ENCODE data around the gene PRKCSH. TPM values are rescaled to one million over a fixed set of nuclear protein-coding genes. Genes with fewer than 3 reads are reported as not detected.
"Not testable (repeated sequence)": the region's sequence is repeated elsewhere in the genome, so short reads cannot be mapped to it uniquely, and the experiment has no call there.

PRKCSH gene, protein sequence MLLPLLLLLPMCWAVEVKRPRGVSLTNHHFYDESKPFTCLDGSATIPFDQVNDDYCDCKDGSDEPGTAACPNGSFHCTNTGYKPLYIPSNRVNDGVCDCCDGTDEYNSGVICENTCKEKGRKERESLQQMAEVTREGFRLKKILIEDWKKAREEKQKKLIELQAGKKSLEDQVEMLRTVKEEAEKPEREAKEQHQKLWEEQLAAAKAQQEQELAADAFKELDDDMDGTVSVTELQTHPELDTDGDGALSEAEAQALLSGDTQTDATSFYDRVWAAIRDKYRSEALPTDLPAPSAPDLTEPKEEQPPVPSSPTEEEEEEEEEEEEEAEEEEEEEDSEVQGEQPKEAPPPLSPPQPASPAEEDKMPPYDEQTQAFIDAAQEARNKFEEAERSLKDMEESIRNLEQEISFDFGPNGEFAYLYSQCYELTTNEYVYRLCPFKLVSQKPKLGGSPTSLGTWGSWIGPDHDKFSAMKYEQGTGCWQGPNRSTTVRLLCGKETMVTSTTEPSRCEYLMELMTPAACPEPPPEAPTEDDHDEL
- total RNA-seq, result 199 TPM
- long read RNA-seq, partial matches to known transcripts, result 25 of 93 reads
- long read RNA-seq, other reads (novel, unspliced or antisense), result 66 of 93 reads

DNA sequence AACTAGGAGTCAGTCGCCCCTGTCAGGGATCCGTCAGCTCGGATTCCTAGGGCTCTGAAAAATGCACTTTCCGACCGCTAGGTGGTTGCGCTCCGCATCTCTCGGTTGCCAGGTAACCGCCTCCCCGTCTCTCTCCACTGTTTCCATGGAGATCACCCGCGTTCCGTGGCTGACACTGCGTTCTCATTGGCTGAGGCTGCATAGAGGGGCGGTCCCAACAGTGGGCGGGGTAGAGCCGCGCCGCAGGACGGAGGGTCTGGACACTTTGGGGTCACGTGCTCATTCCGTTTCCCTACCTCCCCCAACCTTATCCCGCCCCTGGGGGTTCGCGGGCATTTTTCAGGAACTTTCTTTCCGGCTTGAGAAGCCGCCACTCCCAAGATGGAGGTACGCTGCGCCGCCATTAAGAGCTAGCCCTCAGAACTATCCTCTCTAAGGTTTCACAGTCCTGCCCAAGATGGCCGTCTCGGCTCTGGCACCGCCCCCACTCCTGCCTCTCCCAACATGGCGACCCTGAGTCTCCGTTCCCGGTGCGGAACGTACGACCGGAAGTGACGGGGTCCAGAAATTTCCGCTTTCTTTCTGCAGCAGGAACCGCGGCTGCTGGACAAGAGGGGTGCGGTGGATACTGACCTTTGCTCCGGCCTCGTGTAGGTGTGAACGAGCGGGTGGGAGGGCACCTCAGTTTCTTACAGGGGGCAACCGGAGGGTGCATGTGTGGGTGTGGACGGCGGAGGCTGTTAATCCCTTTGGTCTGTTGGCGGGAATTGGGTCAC, at the start of gene PRKCSH, which contains the start of gene ODAD3:
Gene PRKCSH, plus strand, starts transcription at position 579 of the 776 bp plus-strand sequence. CDS start 483 bp downstream, outside the sequence.
Gene ODAD3, minus strand, starts transcription at position 65 of the 776 bp plus-strand sequence. CDS start 105 bp downstream, outside the sequence.
- DNase-seq (ENCODE audit: low spot score), result peak; percentile 99

DNA sequence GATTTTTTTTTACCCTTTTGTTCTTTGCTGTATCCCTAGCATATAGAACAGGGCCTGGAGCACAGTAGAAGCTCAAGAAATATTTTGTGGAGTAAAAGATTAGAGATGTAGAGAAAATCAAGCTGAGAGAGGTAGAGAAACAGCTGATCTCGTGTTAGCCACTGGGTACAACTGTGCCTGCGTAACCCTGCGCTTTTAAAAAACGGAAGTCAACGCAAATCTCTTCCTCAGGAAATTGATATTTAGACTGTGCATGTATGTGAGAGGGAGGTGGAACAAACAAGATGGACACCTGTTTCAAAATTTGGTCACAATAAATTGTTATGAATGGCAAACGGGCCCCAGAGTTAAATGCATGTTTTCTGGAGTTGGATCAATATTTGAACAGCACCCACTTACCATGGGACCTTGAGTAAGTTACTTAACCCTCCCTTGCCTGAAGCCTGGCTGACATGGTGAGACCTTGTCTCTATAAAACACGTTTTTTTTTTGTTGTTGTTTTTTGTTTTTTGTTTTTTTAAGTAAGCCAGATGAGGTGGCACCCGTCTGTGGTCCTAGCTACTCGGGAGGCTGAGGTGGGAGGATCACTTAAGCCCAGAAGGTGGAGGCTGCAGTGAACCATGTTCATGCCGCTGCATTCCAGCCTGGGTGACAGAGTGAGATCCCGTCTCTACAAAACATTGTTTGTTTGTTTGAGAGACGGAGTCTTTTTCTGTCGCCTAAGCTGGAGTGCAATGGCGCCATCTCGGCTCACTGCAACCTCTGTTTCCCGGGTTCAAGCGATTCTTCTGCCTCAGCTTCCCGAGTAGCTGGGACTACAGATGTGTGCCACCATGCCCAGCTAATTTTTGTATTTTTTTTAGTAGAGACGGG, 48.0 kb upstream of the PRKCSH start:
- no peak for DNase-seq (ENCODE audit: low spot score)

DNA sequence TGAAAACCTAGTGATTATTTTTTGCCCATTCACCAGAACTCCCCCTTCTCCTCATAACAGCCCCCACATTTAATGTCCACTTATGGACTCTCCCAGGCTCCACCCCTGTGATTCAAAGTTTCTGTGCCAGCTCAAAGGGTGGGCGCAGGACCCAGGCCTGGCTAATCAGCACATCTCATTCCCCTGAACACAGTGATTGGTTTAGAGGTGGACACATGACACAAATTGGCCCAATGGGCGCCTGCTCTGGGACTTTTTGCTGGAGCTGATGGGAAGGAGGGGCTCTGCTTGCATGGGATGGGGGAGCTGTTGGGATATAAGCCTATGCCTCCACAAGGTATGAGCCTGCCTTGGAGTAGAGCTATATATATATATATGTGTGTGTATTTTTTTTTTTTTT, 45.1 kb upstream of the PRKCSH start:
- no peak for DNase-seq (ENCODE audit: low spot score)

DNA sequence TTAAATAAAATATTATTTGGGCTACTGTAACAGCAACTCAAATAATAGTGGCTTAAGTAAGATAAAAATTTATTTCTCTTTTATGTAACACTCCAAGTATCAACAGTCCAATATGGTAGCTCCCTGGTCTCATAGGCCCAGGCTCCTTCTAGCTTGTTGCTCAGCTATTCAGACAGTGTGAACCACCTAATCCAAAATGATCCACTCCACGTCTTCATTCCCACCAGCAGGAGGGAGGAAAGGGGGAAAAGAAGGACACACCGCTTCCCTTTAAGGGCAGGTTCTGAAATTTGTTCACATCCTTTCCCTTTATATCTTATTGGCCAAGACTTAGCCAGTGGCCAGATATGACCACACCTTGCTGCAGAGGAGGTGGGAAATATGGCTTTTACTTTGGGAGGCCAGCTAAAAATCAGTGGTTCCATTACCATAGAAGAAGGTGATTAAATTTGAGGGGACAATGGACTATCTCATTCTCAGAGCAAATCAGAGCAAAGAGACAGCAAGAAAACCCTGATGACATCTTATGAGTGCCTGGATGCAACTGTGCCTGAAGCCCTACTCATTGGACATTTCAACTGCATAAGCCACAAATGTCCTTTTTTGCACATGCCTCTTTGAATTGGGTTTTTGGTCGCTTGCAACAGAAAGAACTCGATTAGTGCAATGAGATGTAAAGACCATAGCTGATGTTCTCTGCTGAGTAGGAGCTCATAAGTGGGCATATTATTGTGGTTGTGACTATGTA, 44.3 kb upstream of the PRKCSH start:
- DNase-seq (ENCODE audit: low spot score), result no peak

DNA sequence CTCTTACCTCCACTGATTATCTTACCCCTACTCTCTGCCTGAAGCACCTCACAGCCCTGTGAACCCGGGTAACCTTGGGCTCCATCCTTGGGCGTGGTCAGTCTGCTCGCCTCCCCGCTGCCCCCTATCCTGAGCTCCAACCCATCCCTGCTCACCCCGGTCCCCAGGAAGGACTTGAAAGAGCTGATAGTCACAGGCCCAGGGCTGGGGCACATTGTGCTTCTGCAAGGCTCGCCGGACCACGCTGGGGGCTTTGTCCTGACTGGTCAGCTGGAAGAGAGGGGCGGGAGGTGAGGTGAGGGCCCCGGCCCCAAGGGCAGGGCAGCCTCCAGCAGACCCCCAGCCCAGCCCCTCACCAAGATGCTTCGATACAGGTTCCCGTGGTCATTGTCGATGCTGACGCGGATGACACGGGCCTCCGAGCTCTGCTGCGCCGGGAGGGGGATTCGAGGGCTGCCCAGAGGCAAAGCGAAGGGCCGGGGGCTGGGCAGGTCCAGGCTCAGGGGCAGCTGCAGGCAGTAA, 38.3 kb upstream of the PRKCSH start:
- no peak for DNase-seq (ENCODE audit: low spot score)

DNA sequence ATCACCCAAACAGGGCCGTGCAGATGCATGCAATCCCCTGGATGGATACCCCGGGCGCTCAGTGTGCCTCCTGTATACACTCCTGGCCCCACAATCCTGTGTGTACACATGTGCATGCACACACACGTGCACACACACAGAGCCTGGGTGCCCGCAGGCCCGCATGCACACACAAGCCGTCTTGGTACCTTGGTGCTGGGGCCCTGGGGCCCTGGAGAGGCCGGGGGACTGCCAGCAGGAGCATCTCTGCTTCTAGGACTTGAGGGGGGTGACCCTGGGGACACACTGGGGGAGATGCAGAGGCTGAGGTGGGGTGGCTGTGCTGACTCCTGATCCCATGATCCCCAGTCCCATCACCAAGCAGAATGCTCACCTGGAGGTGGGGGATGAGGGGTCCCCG, 35.8 kb upstream of the PRKCSH start:
- no peak for DNase-seq (ENCODE audit: low spot score)

DNA sequence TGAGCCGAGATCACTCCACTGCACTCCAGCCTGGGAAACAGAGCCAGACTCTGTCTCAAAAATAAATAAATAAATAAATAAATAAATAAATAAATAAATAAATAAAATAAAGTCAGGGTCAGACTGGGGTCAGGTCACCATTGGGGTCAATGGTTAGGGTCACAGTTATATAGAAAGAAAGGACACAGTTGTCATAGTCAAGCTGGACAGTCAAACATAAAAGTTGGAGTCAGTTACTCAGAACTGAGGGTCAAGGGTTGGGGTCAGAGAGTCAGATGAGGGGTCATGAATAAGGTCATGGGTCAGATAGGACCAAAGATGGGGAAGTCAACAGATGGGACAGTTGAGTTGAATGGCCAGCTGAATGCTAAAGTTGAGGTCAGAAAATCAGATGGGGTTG, 34.6 kb upstream of the PRKCSH start:
- no peak for DNase-seq (ENCODE audit: low spot score)

DNA sequence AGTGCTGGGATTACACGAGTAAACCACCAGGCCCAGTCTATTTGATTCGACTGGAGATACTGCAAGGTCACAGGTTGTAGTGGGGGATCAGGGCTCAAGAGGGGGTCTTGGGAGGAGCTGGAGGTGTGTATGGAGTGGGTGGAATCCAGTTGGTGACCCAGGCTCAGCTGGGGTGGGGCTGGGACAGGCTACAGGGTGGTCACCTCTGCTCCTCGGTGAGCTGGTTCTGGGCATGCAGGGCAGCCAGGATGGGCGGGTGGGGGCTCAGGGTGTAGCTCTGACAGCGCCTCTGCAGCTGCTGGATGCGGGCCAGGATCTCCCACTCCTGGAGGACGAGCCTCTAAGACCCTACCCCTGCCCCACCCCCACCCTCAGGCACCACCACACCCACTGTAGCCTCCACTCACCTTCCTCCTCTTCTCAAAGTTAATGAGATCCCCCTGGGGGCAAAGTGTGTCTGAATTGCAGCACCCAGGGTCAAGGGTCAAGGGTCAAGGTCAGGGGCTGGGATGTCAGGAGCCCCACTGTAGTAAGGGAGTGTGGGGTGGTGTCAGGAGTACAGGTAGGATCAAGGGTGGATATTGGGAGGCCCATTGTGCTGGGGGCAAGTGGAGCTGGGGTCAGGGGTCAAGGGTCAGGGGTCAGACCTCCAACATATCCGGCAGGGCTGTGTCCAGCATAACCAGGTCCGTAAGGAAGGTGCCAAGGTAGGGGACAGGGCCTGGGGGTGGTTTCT, 33.5 kb upstream of the PRKCSH start:
- no peak for DNase-seq (ENCODE audit: low spot score)

DNA sequence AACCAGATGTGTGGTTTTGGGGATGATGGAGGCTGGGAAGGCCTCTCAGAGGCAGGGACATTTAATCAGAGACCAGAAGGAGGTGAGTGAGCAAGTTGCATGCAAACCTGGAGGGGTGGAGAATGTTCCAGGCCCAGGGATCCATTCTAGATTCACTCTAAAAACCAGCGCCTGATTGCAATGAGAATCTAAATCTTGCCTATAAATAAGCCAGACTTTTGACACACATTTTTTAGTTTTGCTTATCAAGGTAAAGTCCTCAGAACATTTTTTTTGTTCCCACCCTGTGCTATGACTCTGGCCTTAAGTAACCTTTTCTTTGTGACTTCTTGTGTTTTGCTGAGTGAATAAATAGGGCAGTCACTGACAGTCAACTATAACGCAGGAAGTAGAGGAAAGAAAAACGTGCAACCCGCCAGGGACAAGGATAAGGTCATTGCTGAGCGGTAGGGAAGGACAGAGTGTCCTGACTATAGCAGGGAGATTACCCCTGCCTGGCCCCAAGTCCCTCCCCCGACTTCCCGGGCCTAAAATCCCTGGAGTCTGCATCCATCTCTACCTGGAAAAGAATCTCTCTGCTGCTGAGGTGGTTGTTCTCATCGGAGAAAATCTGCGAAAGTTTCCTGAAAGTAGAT, 30.7 kb upstream of the PRKCSH start:
- no peak for DNase-seq (ENCODE audit: low spot score)

DNA sequence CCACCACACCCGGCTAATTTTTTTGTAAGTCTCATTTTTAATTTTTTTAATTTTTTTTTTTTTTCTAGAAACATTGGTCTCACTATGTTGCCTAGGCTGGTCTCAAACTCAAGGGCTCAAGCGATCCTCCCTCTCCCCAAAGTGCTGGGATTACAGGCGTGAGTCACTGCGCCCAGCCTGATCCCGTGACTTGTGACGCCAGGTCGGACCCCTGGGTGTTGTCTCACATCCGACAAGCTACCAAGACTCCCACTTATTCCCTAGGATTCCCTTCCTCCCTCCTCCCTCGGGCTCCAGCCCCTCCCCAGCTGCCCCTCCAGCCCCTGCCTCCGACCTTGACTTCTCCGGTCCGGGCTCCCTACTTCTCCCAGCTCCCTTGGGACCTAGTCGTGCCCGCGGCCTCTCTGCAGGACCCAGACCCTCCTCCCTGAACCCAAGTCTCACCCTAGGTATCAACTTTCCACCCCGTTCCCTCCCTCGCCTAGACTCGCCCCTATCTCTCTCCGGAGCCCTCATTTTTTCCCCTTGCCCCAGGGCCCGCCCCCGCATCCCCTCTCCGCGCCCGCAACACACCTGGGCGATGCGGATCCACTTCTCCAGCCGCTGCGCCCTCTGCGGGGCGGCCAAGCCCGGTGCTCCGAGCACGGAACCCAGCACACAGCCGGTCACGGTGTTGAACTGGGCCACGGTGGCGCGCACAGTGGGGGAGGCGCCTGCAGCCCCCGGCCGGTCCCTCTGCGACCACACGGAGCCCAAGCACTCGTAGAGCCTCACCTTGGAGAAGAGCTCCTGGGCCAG, 29.4 kb upstream of the PRKCSH start:
- no peak for DNase-seq (ENCODE audit: low spot score)

DNA sequence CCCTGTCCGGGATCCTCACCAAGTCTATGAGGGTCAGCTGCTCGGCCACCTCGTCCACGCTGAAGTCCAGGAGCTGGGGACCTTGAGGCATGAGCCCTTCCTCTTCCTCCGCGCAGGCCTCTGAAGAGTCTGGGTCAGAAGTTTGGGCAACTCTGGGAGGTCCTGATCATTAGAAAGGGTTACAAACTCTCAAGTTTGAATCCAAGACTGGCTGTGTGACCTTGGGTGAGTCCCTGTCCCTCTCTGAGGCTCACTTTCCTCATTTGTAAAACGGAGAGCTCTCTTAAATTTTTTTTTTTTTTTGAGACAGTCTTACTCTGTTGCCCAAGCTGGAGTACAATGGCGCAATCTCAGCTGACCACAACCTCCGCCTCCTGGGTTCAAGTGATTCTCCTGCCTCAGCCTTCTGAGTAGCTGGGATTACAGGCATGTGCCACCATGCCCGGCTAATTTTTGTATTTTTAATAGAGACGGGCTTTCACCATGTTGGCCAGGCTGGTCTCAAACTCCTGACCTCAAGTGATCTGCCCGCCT, 28.7 kb upstream of the PRKCSH start:
- DNase-seq (ENCODE audit: low spot score), result not testable (repeated sequence)

DNA sequence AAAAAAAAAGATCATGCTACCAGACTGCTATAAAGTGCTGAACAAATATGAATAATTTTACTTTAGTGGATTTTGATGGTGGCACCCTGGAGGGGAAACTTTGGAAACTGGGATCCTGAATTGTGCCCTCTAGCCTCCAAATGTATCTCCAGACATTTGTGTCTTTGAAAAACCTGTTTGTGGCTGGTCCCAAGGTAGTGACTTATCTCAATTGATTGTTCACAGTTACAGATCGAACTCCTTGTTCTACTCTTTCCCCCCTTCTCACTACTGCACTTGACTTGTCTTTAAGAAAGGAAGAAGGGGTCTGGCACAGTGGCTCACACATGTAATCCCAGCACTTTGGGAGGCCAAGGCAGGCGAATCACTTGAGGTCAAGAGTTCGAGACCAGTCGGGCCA, 26.8 kb upstream of the PRKCSH start:
- no peak for DNase-seq (ENCODE audit: low spot score)

DNA sequence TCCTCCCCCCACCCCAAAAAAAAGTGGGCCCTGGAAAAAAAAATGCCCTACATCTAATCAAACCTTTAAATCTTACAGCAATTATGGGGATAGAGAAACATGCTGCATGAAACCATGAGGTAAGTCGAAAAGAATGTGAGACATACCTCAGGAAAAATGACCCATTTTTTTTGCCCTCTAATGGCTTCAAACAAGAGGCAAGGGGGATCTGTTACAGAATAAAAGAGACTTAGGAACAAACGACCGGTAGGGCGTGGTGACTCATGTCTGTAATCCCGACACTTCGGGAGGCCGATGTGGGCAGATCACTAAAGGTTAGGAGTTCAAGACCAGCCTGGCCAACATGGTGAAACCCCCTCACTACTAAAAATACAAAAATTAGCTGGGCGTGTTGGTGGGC, 24.8 kb upstream of the PRKCSH start:
- DNase-seq (ENCODE audit: low spot score), result no peak

DNA sequence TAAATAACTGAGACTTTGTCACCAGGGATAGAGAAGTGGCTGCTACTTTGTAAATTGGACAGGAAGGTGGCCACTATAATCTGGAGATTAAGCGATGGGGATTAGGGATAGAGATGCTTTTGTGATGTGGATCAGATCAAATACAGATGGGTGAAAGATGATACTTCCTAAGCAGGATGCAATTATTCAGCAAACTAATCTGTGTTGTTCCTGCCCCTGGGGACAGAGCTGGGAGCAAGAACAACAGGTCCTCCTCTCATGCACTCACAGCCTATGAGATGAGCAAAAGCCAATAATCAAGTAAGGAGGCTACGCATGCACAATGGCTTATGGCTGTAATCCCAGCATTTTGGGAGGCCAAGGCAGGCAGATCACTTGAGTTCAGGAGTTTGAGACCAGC, 20.9 kb upstream of the PRKCSH start:
- no peak for DNase-seq (ENCODE audit: low spot score)

DNA sequence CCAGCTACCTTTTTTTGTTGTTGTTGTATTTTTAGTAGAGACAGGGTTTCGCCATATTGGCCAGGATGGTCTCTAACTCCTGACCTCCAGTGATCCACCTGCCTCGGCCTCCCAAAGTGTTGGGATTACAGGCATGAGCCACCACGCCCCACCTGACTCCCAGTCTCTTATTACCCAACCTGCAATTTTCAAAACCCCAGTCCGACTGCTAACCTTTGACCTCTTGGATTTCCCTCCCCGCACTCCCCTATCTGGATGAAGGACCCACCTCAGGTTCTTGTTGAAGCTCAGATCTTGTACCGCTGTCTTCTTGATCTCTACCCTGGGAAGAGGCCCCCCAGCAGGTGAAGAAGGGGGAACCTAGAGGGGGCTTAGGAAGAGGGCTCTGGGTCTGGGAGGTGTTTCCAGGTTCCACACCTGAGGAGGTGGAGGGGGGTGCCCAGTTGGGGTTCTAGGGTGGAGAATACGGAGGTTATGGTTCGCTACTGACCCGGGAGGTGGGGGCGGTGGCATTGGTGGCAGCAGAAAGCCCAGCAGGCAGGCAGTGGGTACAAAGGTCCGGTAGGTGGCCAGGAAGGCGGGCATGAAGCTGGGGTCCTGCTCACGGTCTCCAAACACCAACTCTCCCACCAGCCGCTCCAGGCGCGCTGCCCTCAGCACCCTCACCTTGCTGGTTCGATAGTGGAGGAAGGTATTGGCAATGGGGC, 18.9 kb upstream of the PRKCSH start:
- DNase-seq (ENCODE audit: low spot score), result no peak

DNA sequence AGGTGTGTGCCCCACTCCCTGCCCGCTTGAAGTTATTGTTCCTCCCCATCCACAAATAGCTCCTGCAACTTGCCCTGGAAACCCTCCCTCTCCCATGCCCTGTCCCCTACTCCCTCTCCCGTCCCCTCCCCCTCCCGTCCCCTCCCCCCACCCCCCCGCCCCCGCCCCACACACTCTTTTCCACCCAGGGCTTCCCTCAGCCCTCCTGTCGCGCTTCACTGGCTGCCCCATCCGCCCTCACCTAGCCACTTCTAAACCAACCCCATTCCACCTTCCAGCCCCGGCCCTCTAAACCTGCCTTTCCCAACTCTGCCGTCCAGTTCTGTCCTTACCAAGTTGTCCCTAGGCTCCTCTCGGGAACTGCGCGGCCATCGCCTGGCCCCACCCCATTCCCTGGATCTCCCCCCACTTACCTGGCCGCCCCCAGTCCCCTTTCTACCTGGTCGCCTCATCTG, 17.3 kb upstream of the PRKCSH start:
- DNase-seq (ENCODE audit: low spot score), result no peak

All from mesenteric fat pad (tissue), 1 donor.